Left ventricle myocardium inferior (tissue), 1 donor: Measurements from ENCODE around the gene ASXL2. TPM values are rescaled to one million over a fixed set of nuclear protein-coding genes. Genes with fewer than 3 reads are reported as not detected.

ENCODE experiments used
- DNase-seq: peaks from one replicate; pipeline ENCODE4 v3.0.0-alpha.2; 2020
- H3K27ac ChIP-seq: fragments of 200-600 bp; replicated peaks from 2 replicates; pipeline ENCODE4 v1.8.0; 2021
- H3K27me3 ChIP-seq: fragments of 200-600 bp; 2 replicates; pipeline ENCODE4 v1.8.0; 2021; ENCODE audit warnings: low read depth
- H3K36me3 ChIP-seq: fragments of 200-600 bp; 2 replicates; pipeline ENCODE4 v1.8.0; 2021
- H3K4me1 ChIP-seq: fragments of 200-600 bp; 2 replicates; pipeline ENCODE4 v1.8.0; 2021
- H3K4me3 ChIP-seq: fragments of 200-600 bp; 2 replicates; pipeline ENCODE4 v1.8.0; 2021; ENCODE audit warnings: mild to moderate bottlenecking, moderate library complexity
- H3K9me3 ChIP-seq: fragments of 200-600 bp; replicated peaks from 2 replicates; pipeline ENCODE4 v1.8.0; 2021
- CTCF ChIP-seq: fragments of 200-600 bp; IDR thresholded peaks from 2 replicates; pipeline ENCODE4 v1.8.0; 2021; ENCODE audit warnings: antibody characterized with exemption, mild to moderate bottlenecking, borderline replicate concordance
- intact Hi-C: fragments of 100-400 bp; cut with micrococcal nuclease; formaldehyde crosslinking; loops from one replicate; pipeline ENCODE4 v1.11.0; 2022
- total RNA-seq: library from RNA; stranded (reverse); fragmentation: NEBNext Ultra II Directional; extraction: Animal tissue kit (Norgen Biotek cat#: 25700); gene quantifications from one replicate; pipeline ENCODE4 v1.2.1, GENCODE V29; 2021
- donor health status: DM: no; HTN: yes; CAD: no; lungs with severe emphysema.

Gene ASXL2
- total RNA-seq, 1 donor from 2014 or later, result 19.1 TPM

DNA sequence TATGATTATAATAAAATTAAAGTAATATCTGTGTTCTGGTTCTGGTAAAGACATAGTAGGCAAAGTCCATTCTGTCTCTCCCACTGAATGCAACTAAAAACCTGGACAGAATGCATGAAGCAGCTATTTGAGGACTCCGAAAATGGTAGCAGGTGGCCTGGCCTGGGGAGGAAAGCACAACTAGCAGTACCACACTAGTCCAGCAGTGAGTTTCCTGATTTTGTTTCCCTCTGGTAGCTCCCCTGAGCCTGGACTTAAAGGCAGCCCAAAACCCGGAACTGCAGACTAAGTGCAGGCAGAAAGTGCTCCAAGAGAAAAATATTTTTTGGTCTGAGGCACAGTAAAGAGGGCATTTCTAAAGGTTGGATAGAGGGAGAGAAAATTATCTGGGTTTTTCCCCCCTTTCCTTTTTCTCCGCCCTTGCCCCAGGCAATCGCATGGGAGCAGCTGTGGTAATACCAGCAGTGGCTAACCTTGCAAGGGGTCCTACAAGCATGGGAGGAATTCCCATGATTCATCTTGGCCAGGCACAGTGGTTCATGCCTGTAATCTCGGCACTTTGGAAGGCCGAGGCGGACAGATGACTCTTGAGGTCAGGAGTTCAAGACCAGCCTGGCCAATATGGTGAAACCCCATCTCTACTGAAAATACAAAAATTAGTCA lies 32.3 kb downstream of the ASXL2 start:
- peaks cover 19% of the 10 kb centered on the region for H3K36me3 ChIP-seq
- intact Hi-C loops, result no loop called here
- H3K4me1 ChIP-seq, result peaks cover 11% of the 10 kb centered on the region
- DNase-seq, result no peak
- no peak for TF ChIP-seq CTCF
- no peaks in the 10 kb centered on the region for H3K9me3 ChIP-seq
- H3K4me3 ChIP-seq, result no peak overlapping the region
- no peaks in the 10 kb centered on the region for H3K27me3 ChIP-seq
- H3K27ac ChIP-seq, result no peak overlapping the region

DNA sequence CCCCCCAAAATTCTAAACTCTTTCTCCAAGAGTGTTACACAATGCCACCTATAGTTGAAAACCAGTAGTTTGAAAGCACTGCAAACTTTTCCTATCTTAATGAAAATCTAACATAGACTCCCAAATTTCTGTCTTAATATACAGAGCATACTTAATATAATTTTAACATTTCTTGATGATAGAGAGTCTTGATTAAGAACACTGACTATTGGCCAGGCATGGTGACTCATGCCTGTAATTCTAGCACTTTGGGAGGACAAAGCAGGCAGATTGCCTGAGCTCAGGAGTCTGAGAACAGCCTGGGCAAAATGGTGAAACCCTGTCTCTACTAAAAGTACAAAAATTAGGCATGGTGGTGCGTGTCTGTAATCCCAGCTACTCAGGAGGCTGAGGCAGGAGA lies 34.2 kb downstream of the ASXL2 start:
- TF ChIP-seq CTCF, result no peak
- intact Hi-C loops, result no loop called here
- no peaks in the 10 kb centered on the region for H3K9me3 ChIP-seq
- no peak for DNase-seq
- H3K4me3 ChIP-seq, result no peak overlapping the region
- no peak overlapping the region for H3K27ac ChIP-seq
- H3K4me1 ChIP-seq, result peaks cover 6% of the 10 kb centered on the region
- H3K27me3 ChIP-seq, result no peaks in the 10 kb centered on the region
- peaks cover 21% of the 10 kb centered on the region for H3K36me3 ChIP-seq

- no peak for TF ChIP-seq CTCF
- intact Hi-C loops, result no loop called here
Measured at GRCh38 chr2:25842155-25842554, 36.1 kb downstream of the ASXL2 start.

GRCh38 chr2:25838152-25838756 lies 40.0 kb downstream of the ASXL2 start:
- intact Hi-C loops, result no loop called here
- H3K36me3 ChIP-seq, result peaks cover 10% of the 10 kb centered on the region
- H3K27ac ChIP-seq, result no peak overlapping the region
- H3K4me1 ChIP-seq, result peaks cover 17% of the 10 kb centered on the region
- no peak for TF ChIP-seq CTCF
- H3K4me3 ChIP-seq, result no peak overlapping the region
- H3K27me3 ChIP-seq, result no peaks in the 10 kb centered on the region
- no peak for DNase-seq
- peaks cover 1% of the 10 kb centered on the region for H3K9me3 ChIP-seq

More at GRCh38 chr2:25842155-25842554, 36.1 kb downstream of the ASXL2 start:
- H3K27ac ChIP-seq, result no peak overlapping the region
- H3K4me3 ChIP-seq, result no peak overlapping the region
- no peaks in the 10 kb centered on the region for H3K27me3 ChIP-seq
- H3K9me3 ChIP-seq, result no peaks in the 10 kb centered on the region
- peaks cover 21% of the 10 kb centered on the region for H3K36me3 ChIP-seq
- H3K4me1 ChIP-seq, result peaks cover 6% of the 10 kb centered on the region
- no peak for DNase-seq

DNA sequence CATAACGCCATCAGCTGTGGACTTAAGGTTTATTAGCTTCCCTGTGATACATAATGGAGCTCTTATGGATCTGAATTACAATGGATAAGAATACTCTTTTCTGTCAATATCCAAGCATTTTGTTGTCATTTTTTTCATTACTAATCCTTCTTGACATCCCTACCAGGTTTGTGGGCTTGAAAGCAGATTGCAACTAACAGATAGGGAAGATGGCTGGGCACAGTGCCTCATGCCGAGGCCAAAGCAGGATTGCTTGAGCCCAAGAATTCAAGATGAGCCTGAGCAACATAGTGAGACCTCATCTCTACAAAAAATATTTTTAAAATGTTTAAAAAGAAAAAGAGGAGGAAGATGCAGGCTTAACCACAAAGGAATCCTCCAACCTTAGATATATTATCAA lies 42.4 kb downstream of the ASXL2 start:
- Histone ChIP-seq H3K4me1 (peaks cover 17% of the 10 kb centered on the region), H3K4me3 (no peak overlapping the region), H3K36me3 (peaks cover 14% of the 10 kb centered on the region), H3K27me3 (no peaks in the 10 kb centered on the region), H3K9me3 (peaks cover 17% of the 10 kb centered on the region), H3K27ac (no peak overlapping the region)
- no peak for TF ChIP-seq CTCF
- no peak for DNase-seq
- intact Hi-C loops, result no loop called here
